MM.1S (cell line): ENCODE data around the gene MSMO1.

ENCODE experiments used
- DNase-seq: peaks from one replicate; pipeline ENCODE4 v3.0.0-alpha.2; 2015
- H2AFZ ChIP-seq: fragments of 300-600 bp; sonication (generic); 2 replicates; pipeline ENCODE4 v1.6.0; 2016; ENCODE audit warnings: antibody characterized with exemption, low read length
- H3F3A ChIP-seq: fragments of 300-600 bp; sonication (generic); 2 replicates; pipeline ENCODE4 v1.6.1; 2016; ENCODE audit warnings: mild to moderate bottlenecking, antibody characterized with exemption, low read length, moderate library complexity, mixed read lengths; ENCODE audit not compliant: insufficient read depth
- H3K27ac ChIP-seq: fragments of 300-600 bp; sonication (generic); 2 replicates; pipeline ENCODE4 v1.5.1; 2016; ENCODE audit warnings: mild to moderate bottlenecking, low read length
- H3K27me3 ChIP-seq: fragments of 300-600 bp; sonication (generic); replicated peaks from 2 replicates; pipeline ENCODE4 v1.6.0; 2016; ENCODE audit warnings: low read length; ENCODE audit not compliant: insufficient read depth
- H3K36me3 ChIP-seq: fragments of 300-600 bp; sonication (generic); replicated peaks from 2 replicates; pipeline ENCODE4 v1.6.1; 2016; ENCODE audit warnings: mild to moderate bottlenecking, low read length, mixed read lengths; ENCODE audit not compliant: insufficient read depth
- H3K4me1 ChIP-seq: fragments of 300-600 bp; sonication (generic); 2 replicates; pipeline ENCODE4 v1.6.1; 2016; ENCODE audit warnings: low read length, mixed read lengths
- H3K4me2 ChIP-seq: fragments of 300-600 bp; sonication (generic); 2 replicates; pipeline ENCODE4 v1.6.0; 2016; ENCODE audit warnings: low read depth, low read length
- H3K4me3 ChIP-seq: fragments of 300-600 bp; sonication (generic); 2 replicates; pipeline ENCODE4 v1.5.1; 2016; ENCODE audit warnings: low read length, mixed read lengths
- H3K79me2 ChIP-seq: fragments of 300-600 bp; sonication (generic); 2 replicates; pipeline ENCODE4 v1.6.1; 2016; ENCODE audit warnings: mixed run types, low read length, mixed read lengths
- H3K9ac ChIP-seq: fragments of 300-600 bp; sonication (generic); 2 replicates; pipeline ENCODE4 v1.6.1; 2016; ENCODE audit warnings: low read length, mixed read lengths
- H3K9me2 ChIP-seq: fragments of 300-600 bp; sonication (generic); replicated peaks from 2 replicates; pipeline ENCODE4 v1.6.1; 2016; ENCODE audit warnings: mild to moderate bottlenecking, low read length, mixed read lengths; ENCODE audit not compliant: insufficient read depth
- H3K9me3 ChIP-seq: fragments of 300-600 bp; sonication (generic); replicated peaks from 2 replicates; pipeline ENCODE4 v1.6.1; 2016; ENCODE audit warnings: mild to moderate bottlenecking, low read length, mixed read lengths; ENCODE audit not compliant: insufficient read depth
- H4K20me1 ChIP-seq: fragments of 300-600 bp; sonication (generic); 2 replicates; pipeline ENCODE4 v1.6.1; 2016; ENCODE audit warnings: mild to moderate bottlenecking, low read length, moderate library complexity, mixed read lengths; ENCODE audit not compliant: insufficient read depth
- EZH2 ChIP-seq: fragments of 300-600 bp; sonication (generic); optimal IDR thresholded peaks from 2 replicates; pipeline ENCODE3; 2017; ENCODE audit warnings: low read depth, mild to moderate bottlenecking, antibody characterized with exemption, low read length, mixed read lengths
- EZH2phosphoT487 ChIP-seq: fragments of 300-600 bp; sonication (generic); IDR thresholded peaks from 2 replicates; pipeline ENCODE4 v1.6.1; 2018; ENCODE audit warnings: antibody characterized with exemption, low read length
- TF ChIP-seq, protein P1 (sequence below): fragments of 300-600 bp; sonication (generic); IDR thresholded peaks from 2 replicates; pipeline ENCODE4 v1.5.1; 2016; ENCODE audit warnings: antibody characterized with exemption, low read length, mixed read lengths

Gene MSMO1

DNA sequence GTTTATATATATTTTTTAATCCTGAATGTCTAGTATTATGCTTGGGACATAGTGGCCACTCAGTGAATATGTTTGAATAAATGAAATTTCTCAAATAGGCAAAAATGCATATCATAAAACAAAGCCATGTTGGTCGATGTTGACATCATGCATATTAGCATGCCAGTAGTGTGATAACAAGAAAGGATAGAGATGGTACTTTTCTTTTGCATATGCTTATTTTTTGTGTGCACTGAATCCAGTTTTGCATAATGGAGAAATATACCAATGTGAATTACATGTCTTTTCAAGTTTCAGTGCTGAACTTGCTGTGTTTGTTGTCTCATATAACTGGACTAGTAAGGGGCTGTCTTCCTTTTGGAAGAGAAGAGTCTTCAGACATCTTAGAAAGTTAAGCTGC is 58.9 kb downstream of the MSMO1 start:
- Histone ChIP-seq H3K27ac (no peak overlapping the region), H3K79me2 (no peaks in the 10 kb centered on the region), H3K4me1 (no peaks in the 10 kb centered on the region), H3K4me2 (no peak overlapping the region), H3K27me3 (no peaks in the 10 kb centered on the region), H3K9me2 (no peaks in the 10 kb centered on the region), H3K9me3 (no peaks in the 10 kb centered on the region), H3K36me3 (no peaks in the 10 kb centered on the region), H3K9ac (no peak overlapping the region), H3K4me3 (no peak overlapping the region), H2AFZ (no peak overlapping the region), H3F3A (no peaks in the 10 kb centered on the region), H4K20me1 (no peaks in the 10 kb centered on the region)
- TF ChIP-seq EZH2 (no peak), EZH2phosphoT487 (no peak)
- TF ChIP-seq, protein P1, sequence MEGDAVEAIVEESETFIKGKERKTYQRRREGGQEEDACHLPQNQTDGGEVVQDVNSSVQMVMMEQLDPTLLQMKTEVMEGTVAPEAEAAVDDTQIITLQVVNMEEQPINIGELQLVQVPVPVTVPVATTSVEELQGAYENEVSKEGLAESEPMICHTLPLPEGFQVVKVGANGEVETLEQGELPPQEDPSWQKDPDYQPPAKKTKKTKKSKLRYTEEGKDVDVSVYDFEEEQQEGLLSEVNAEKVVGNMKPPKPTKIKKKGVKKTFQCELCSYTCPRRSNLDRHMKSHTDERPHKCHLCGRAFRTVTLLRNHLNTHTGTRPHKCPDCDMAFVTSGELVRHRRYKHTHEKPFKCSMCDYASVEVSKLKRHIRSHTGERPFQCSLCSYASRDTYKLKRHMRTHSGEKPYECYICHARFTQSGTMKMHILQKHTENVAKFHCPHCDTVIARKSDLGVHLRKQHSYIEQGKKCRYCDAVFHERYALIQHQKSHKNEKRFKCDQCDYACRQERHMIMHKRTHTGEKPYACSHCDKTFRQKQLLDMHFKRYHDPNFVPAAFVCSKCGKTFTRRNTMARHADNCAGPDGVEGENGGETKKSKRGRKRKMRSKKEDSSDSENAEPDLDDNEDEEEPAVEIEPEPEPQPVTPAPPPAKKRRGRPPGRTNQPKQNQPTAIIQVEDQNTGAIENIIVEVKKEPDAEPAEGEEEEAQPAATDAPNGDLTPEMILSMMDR, result no peak
- DNase-seq, result no peak

DNA sequence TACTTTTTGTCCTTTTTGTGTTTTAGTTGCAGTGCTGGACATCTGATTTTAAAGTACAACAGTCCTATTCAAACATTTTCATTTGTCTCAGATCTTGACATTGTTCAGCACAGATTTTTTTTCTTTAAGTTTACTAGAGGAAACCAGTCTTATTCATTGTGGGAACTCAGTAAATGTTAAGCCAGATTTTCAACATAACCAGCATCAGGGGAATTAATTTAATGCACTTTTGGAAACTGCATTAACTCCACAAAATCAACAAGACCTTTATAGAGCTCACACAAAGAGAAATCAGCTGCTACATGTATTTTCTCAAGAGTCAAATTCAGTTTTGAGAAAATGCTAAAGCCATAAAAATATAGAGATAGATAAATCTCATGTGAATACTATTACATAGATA is 61.3 kb downstream of the MSMO1 start:
- Histone ChIP-seq H3K4me2 (no peak overlapping the region), H3F3A (no peaks in the 10 kb centered on the region), H3K27me3 (no peaks in the 10 kb centered on the region), H4K20me1 (no peaks in the 10 kb centered on the region), H3K79me2 (no peaks in the 10 kb centered on the region), H3K9me3 (no peaks in the 10 kb centered on the region), H2AFZ (no peak overlapping the region), H3K36me3 (no peaks in the 10 kb centered on the region), H3K9me2 (no peaks in the 10 kb centered on the region), H3K4me1 (no peaks in the 10 kb centered on the region), H3K9ac (no peak overlapping the region), H3K27ac (no peak overlapping the region), H3K4me3 (no peak overlapping the region)
- no peak for TF ChIP-seq EZH2
- TF ChIP-seq EZH2phosphoT487, result no peak
- TF ChIP-seq, protein P1, result no peak
- no peak for DNase-seq
